Vagina (tissue), 2 donors: Measurements from ENCODE around the gene DOCK1.

Experiments used
- POLR2A ChIP-seq, 2 donors: fragments of 450-650 bp; IDR thresholded peaks; one replicate each; pipeline ENCODE4 v1.6.1; 2017; ENCODE audit warnings: antibody characterized with exemption in 2 of 2, mild to moderate bottlenecking in 2 of 2, moderate library complexity in 2 of 2
- POLR2AphosphoS5 ChIP-seq, 2 donors: sonication (generic); formaldehyde crosslinking; IDR thresholded peaks; one replicate each; pipeline ENCODE4 v1.9.0; 2017; ENCODE audit warnings: antibody characterized with exemption in 2 of 2, mild to moderate bottlenecking in 2 of 2, low read depth in 1 of 2; ENCODE audit not compliant: insufficient read depth in 1 of 2
- TF ChIP-seq, protein P1 (sequence below), 3 experiments: fragments of 450-650 bp in 2 of 3; fragments of 200-600 bp in 1 of 3; sonication (generic) in 1 of 3; IDR thresholded peaks; one replicate each; pipeline ENCODE4 v1.5.1; 2017 to 2019; ENCODE audit warnings: antibody characterized with exemption in 3 of 3, mild to moderate bottlenecking in 2 of 3, moderate library complexity in 2 of 3

DNA sequence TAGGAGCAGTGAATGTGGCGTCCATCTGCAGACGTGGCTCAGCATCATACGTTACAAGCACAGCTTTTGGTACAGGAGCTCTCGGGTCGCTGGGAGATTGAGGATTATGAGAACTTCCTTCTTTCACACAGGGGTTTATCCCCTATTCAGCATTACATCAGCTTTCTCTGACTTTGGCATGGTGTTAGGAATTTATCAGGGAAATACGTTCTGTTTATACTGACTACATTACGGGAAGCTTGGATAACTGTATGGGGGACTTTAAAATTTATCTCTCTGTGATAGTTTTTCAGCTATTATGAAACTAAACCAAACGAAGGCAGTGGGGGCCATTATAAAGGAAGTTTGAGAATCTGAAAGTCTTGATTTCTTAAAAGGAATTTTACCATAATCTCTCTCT, 401.3 kb downstream of the DOCK1 start:
- no peak for TF ChIP-seq POLR2AphosphoS5 (IDR thresholded peaks at IDR 0.05; ENCODE audit: insufficient read depth in 1 of 2, low read depth in 1 of 2)
- TF ChIP-seq, protein P1, sequence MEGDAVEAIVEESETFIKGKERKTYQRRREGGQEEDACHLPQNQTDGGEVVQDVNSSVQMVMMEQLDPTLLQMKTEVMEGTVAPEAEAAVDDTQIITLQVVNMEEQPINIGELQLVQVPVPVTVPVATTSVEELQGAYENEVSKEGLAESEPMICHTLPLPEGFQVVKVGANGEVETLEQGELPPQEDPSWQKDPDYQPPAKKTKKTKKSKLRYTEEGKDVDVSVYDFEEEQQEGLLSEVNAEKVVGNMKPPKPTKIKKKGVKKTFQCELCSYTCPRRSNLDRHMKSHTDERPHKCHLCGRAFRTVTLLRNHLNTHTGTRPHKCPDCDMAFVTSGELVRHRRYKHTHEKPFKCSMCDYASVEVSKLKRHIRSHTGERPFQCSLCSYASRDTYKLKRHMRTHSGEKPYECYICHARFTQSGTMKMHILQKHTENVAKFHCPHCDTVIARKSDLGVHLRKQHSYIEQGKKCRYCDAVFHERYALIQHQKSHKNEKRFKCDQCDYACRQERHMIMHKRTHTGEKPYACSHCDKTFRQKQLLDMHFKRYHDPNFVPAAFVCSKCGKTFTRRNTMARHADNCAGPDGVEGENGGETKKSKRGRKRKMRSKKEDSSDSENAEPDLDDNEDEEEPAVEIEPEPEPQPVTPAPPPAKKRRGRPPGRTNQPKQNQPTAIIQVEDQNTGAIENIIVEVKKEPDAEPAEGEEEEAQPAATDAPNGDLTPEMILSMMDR (IDR thresholded peaks at IDR 0.05) = no peak
- TF ChIP-seq POLR2A (IDR thresholded peaks at IDR 0.05) = no peak
